ENCODE measurements around the gene ENAH. TPM values are rescaled to one million over a fixed set of nuclear protein-coding genes. Genes with fewer than 3 reads are reported as not detected.

The ENAH gene
- total RNA-seq, 4 donors from 2014 or later, result 8.6 to 42.5 (median 35.9) TPM

GRCh38 chr1:225446595-225446960 is 206.3 kb downstream of the ENAH start:
- TF ChIP-seq, protein P1, sequence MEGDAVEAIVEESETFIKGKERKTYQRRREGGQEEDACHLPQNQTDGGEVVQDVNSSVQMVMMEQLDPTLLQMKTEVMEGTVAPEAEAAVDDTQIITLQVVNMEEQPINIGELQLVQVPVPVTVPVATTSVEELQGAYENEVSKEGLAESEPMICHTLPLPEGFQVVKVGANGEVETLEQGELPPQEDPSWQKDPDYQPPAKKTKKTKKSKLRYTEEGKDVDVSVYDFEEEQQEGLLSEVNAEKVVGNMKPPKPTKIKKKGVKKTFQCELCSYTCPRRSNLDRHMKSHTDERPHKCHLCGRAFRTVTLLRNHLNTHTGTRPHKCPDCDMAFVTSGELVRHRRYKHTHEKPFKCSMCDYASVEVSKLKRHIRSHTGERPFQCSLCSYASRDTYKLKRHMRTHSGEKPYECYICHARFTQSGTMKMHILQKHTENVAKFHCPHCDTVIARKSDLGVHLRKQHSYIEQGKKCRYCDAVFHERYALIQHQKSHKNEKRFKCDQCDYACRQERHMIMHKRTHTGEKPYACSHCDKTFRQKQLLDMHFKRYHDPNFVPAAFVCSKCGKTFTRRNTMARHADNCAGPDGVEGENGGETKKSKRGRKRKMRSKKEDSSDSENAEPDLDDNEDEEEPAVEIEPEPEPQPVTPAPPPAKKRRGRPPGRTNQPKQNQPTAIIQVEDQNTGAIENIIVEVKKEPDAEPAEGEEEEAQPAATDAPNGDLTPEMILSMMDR (IDR thresholded peaks at IDR 0.05), result no peak
- no peaks in the 10 kb centered on the region for H3K27me3 ChIP-seq
- peak overlapping the region; percentile 84 to 92 (median 91) for H3K27ac ChIP-seq
- no peak overlapping the region for H3K4me3 ChIP-seq
- no peak for DNase-seq
- H3K4me1 ChIP-seq, result peaks cover 53 to 94% (median 53%) of the 10 kb centered on the region in 3 donors
- no peaks in the 10 kb centered on the region for H3K9me3 ChIP-seq
- intact Hi-C loops (cut with DNase I), result no loop called here
- 62 to 64% methylated on average over 4 to 7 of the region's 7 CpGs for WGBS, 2 donors
- no peaks in the 10 kb centered on the region for H3K36me3 ChIP-seq

- peak overlapping the region; percentile 84 to 92 (median 91) for H3K27ac ChIP-seq
- WGBS, 2 donors, result 26 to 29% methylated on average over 7 to 8 of the region's 9 CpGs
- TF ChIP-seq POLR2A (IDR thresholded peaks at IDR 0.05), result peak in 2 of 4 donors; percentile 19 to 20
- TF ChIP-seq, protein P1 (IDR thresholded peaks at IDR 0.05), result no peak
- H3K36me3 ChIP-seq, result no peaks in the 10 kb centered on the region
- intact Hi-C loops (cut with DNase I), result no loop called here
- peaks cover 53 to 92% (median 53%) of the 10 kb centered on the region in 3 donors for H3K4me1 ChIP-seq
- no peaks in the 10 kb centered on the region for H3K27me3 ChIP-seq
- no peak for DNase-seq
- no peak overlapping the region for H3K4me3 ChIP-seq
- no peaks in the 10 kb centered on the region for H3K9me3 ChIP-seq
Observed at GRCh38 chr1:225445639-225446594, 207.0 kb downstream of the ENAH start.

DNA sequence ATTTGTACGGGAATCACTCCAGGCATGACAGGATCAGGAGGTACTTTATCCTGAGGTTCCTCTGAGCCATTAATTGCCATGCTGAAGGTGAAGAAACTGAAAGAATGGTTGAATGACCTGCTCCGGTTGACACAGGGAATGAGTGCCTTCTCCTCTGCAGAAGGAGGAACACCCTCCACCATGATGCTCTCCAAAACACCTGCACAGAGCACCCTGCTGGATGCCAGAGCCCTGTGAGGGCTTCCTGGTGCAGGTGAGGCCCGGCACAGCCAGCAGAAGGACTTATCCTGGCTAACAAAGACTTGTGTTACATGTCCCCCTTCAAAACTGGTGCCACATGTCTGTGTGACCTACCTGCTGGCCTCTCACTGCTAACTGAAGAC is 210.8 kb downstream of the ENAH start:
- peak overlapping the region; percentile 9 to 51 (median 30) for H3K27ac ChIP-seq
- TF ChIP-seq, protein P1 (IDR thresholded peaks at IDR 0.05), result no peak
- TF ChIP-seq POLR2A (IDR thresholded peaks at IDR 0.05), result no peak
- WGBS, 2 donors, result 67 to 78% methylated on average over 3 of the region's 3 CpGs

GRCh38 chr1:225441314-225442122 is 211.4 kb downstream of the ENAH start:
- intact Hi-C loops (cut with DNase I), result no loop called here
- H3K27me3 ChIP-seq, result no peaks in the 10 kb centered on the region
- WGBS, 2 donors, result 66 to 70% methylated on average over 9 of the region's 9 CpGs
- no peaks in the 10 kb centered on the region for H3K9me3 ChIP-seq
- no peak overlapping the region for H3K4me3 ChIP-seq
- no peak for DNase-seq
- no peaks in the 10 kb centered on the region for H3K36me3 ChIP-seq
- H3K4me1 ChIP-seq, result peaks cover 17 to 58% (median 24%) of the 10 kb centered on the region in 3 donors
- TF ChIP-seq POLR2A (IDR thresholded peaks at IDR 0.05), result no peak
- TF ChIP-seq, protein P1 (IDR thresholded peaks at IDR 0.05), result no peak
- H3K27ac ChIP-seq, result peak overlapping the region; percentile 9 to 37 (median 27)

More for the DNA sequence above, 210.8 kb downstream of the ENAH start:
- H3K27me3 ChIP-seq, result no peaks in the 10 kb centered on the region
- no peak for DNase-seq
- intact Hi-C loops (cut with DNase I), result no loop called here
- H3K4me3 ChIP-seq, result no peak overlapping the region
- no peaks in the 10 kb centered on the region for H3K36me3 ChIP-seq
- H3K9me3 ChIP-seq, result no peaks in the 10 kb centered on the region
- H3K4me1 ChIP-seq, result peaks cover 22 to 64% (median 30%) of the 10 kb centered on the region in 3 donors

Measured in esophagus squamous epithelium (tissue), 5 donors.